Sigmoid colon (tissue), 3 donors: ENCODE results near the gene ATXN1.

Experiments used
- CTCF ChIP-seq, 4 experiments: fragments of 450-650 bp in 3 of 4; fragments of 200-600 bp in 1 of 4; IDR thresholded peaks; one replicate each; pipeline ENCODE4 v1.5.1; 2016 to 2019; ENCODE audit warnings: antibody characterized with exemption in 4 of 4, mild to moderate bottlenecking in 3 of 4, moderate library complexity in 2 of 4
- POLR2A ChIP-seq, 2 donors: fragments of 450-650 bp; IDR thresholded peaks; one replicate each; pipeline ENCODE4 v1.6.1; 2016; ENCODE audit warnings: antibody characterized with exemption in 2 of 2, mild to moderate bottlenecking in 2 of 2, moderate library complexity in 2 of 2

GRCh38 chr6:16630026-16630643 lies 131.1 kb downstream of the ATXN1 start:
- no peak for TF ChIP-seq CTCF (IDR thresholded peaks at IDR 0.05)
- no peak for TF ChIP-seq POLR2A (IDR thresholded peaks at IDR 0.05)
